ENCODE results near the gene MRPL14. TPM values are rescaled to one million over a fixed set of nuclear protein-coding genes. Genes with fewer than 3 reads are reported as not detected.

Gene MRPL14
- total RNA-seq, 4 donors from 2014 or later: 41.7 to 60.3 (median 53.6) TPM

DNA sequence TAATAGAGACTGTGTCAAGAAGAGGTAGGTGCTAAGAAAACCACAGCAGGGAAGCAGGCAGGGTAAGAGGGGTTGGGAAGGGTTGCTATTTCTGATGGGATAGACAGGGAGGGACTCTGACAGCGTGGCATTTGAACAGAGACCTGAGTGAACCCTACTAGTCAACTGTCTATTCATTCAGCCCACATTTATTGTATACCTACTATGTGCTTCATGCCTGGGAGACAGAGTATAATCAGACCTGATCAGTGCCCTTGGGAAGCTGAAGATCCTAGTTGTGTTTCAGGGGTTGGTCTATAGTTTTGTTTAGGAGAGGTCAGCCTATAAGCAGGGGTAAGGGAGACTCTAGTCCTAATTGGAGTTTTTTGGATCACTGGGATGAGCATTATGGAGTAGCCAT lies 16.5 kb upstream of the MRPL14 start:
- TF ChIP-seq CTCF (IDR thresholded peaks at IDR 0.05) (no peak), POLR2A (IDR thresholded peaks at IDR 0.05) (no peak)
- WGBS, 2 donors: 72 to 100% methylated on average over 1 of the region's 1 CpG
- no peaks in the 10 kb centered on the region for H3K27me3 ChIP-seq
- H3K9me3 ChIP-seq: no peaks in the 10 kb centered on the region
- no peak overlapping the region for H3K4me3 ChIP-seq
- no peak overlapping the region for H3K27ac ChIP-seq
- DNase-seq: no peak
- intact Hi-C loops (cut with DNase I): no loop called here
- H3K36me3 ChIP-seq: peaks cover 16 to 100% (median 40%) of the 10 kb centered on the region in 3 donors
- H3K4me1 ChIP-seq: no peaks in the 10 kb centered on the region

- intact Hi-C loops (cut with DNase I): no loop called here
- H3K36me3 ChIP-seq: peaks cover 16 to 100% (median 31%) of the 10 kb centered on the region in 3 donors
- 92 to 100% methylated on average over 1 of the region's 1 CpG for WGBS, 2 donors
Observed at GRCh38 chr6:44142835-44143234, 15.6 kb upstream of the MRPL14 start.

DNA sequence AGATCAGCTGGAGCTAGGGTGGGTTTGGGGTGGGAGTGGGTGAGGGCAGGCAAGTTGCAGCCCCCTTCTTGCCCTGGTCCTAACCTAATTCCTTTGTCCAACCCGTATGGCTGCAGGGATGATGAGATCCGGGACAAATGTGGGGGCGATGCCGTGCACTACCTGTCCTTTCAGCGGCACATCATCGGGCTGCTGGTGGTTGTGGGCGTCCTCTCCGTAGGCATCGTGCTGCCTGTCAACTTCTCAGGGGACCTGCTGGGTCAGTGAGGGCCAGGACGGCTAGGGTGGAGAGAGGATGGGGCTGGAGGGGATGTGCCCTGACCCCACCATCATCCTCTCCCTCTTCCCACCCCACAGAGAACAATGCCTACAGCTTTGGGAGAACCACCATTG lies 12.1 kb upstream of the MRPL14 start:
- Histone ChIP-seq H3K36me3 (peaks cover 14 to 100% (median 25%) of the 10 kb centered on the region in 3 donors), H3K27me3 (no peaks in the 10 kb centered on the region), H3K27ac (no peak overlapping the region), H3K4me1 (peaks cover 0 to 2% (median 0%) of the 10 kb centered on the region in 3 donors), H3K4me3 (no peak overlapping the region), H3K9me3 (no peaks in the 10 kb centered on the region)
- intact Hi-C loops (cut with DNase I): no loop called here
- 100% methylated on average over 1 of the region's 10 CpGs for WGBS, 2 donors
- DNase-seq: no peak
- TF ChIP-seq POLR2A (IDR thresholded peaks at IDR 0.05) (no peak), CTCF (IDR thresholded peaks at IDR 0.05) (no peak)

More at GRCh38 chr6:44142835-44143234, 15.6 kb upstream of the MRPL14 start:
- Histone ChIP-seq H3K4me3 (no peak overlapping the region), H3K27ac (no peak overlapping the region), H3K4me1 (no peaks in the 10 kb centered on the region), H3K9me3 (no peaks in the 10 kb centered on the region), H3K27me3 (no peaks in the 10 kb centered on the region)
- TF ChIP-seq CTCF (IDR thresholded peaks at IDR 0.05): no peak
- DNase-seq: no peak

GRCh38 chr6:44138717-44139350 lies 11.6 kb upstream of the MRPL14 start:
- no peak overlapping the region for H3K27ac ChIP-seq
- H3K9me3 ChIP-seq: no peaks in the 10 kb centered on the region
- no peaks in the 10 kb centered on the region for H3K27me3 ChIP-seq
- TF ChIP-seq POLR2A (IDR thresholded peaks at IDR 0.05): no peak
- TF ChIP-seq CTCF (IDR thresholded peaks at IDR 0.05): no peak
- DNase-seq: no peak
- intact Hi-C loops (cut with DNase I): no loop called here
- peaks cover 0 to 7% (median 0%) of the 10 kb centered on the region in 3 donors for H3K4me1 ChIP-seq
- 66 to 72% methylated on average over 4 of the region's 6 CpGs for whole genome bisulfite sequencing, 2 donors
- H3K36me3 ChIP-seq: peaks cover 16 to 99% (median 25%) of the 10 kb centered on the region in 3 donors
- no peak overlapping the region for H3K4me3 ChIP-seq

DNA sequence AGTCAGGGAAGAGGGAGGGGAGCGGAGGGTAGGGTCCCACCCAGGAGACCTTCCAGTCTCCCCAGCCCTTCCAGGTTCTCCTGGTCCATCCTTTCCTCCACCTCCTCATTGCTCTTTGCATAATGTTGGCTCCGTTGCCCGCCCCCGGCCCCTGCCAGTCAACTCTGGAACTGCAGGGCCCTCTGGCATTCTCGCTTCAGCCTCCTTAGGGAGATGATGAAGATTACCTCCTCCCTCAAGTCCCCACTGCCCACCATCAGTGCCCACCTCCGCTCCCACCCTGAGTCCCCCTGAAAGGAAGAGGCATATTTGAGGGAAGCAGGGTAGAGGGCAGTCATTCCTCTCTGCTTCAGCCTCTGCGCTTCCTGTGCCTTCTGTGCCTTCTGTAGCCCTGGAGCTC lies 8.6 kb upstream of the MRPL14 start:
- H3K27ac ChIP-seq: no peak overlapping the region
- peaks cover 6 to 36% (median 18%) of the 10 kb centered on the region in 3 donors for H3K4me1 ChIP-seq
- no peak for DNase-seq
- no peaks in the 10 kb centered on the region for H3K9me3 ChIP-seq
- no peaks in the 10 kb centered on the region for H3K27me3 ChIP-seq
- intact Hi-C loops (cut with DNase I): no loop called here
- H3K4me3 ChIP-seq: no peak overlapping the region
- 94 to 97% methylated on average over 5 of the region's 7 CpGs for WGBS, 2 donors
- peaks cover 10 to 70% (median 24%) of the 10 kb centered on the region in 3 donors for H3K36me3 ChIP-seq
- TF ChIP-seq CTCF (IDR thresholded peaks at IDR 0.05): no peak
- TF ChIP-seq POLR2A (IDR thresholded peaks at IDR 0.05): no peak

All from esophagus squamous epithelium (tissue), 5 donors.